Kidney epithelial cell (primary cell): ENCODE measurements around the gene FLNC. TPM values are rescaled to one million over a fixed set of nuclear protein-coding genes. Genes with fewer than 3 reads are reported as not detected.

ENCODE experiments used
- DNase-seq: peaks from one replicate; pipeline ENCODE4 v3.0.0-alpha.2; 2010; ENCODE audit warnings: low read depth
- H3K27me3 ChIP-seq: 2 replicates; pipeline ENCODE4 v1.6.0; 2011; ENCODE audit warnings: low read length; ENCODE audit not compliant: control insufficient read depth, insufficient read depth
- H3K36me3 ChIP-seq: 2 replicates; pipeline ENCODE4 v1.5.1; 2011; ENCODE audit warnings: low read length; ENCODE audit not compliant: control insufficient read depth, insufficient read depth
- H3K4me3 ChIP-seq: 2 replicates; pipeline ENCODE4 v1.5.1; 2011; ENCODE audit warnings: low read depth, mild to moderate bottlenecking, control low read depth, low read length
- total RNA-seq: library from RNA; depleted of rRNA; stranded (reverse); fragments of >200 nt; gene quantifications from 2 replicates; pipeline ENCODE4 v1.2.3, GENCODE V29; 2015
- TF ChIP-seq, protein P1 (sequence below): IDR thresholded peaks from 2 replicates; pipeline ENCODE4 v1.5.1; 2011; ENCODE audit warnings: mild to moderate bottlenecking, moderate library complexity, low read length, control low read depth, inconsistent platforms; ENCODE audit not compliant: insufficient read depth, poor library complexity, severe bottlenecking

Gene FLNC
- total RNA-seq, 1 donor from 2014 or later = 243 TPM

DNA sequence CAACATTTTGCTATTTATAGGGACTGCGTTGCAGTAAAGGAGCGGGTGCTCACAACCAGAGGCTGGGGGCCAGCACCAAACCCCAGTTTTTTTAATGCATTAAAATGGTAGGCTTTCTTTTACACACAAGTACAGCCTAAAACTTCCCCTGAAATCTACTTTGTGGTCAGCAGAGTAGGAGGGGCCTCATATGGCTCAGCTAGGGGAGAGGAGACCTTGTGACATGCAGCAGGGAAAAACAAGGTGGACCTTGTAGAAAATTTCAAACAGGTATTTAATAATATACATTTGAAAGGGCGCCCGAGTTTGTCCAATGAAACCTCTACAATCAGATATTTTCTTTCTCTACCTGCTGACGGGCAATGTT, 37.0 kb upstream of the FLNC start:
- Histone ChIP-seq H3K27me3 (peaks cover 16% of the 10 kb centered on the region), H3K36me3 (no peaks in the 10 kb centered on the region)

DNA sequence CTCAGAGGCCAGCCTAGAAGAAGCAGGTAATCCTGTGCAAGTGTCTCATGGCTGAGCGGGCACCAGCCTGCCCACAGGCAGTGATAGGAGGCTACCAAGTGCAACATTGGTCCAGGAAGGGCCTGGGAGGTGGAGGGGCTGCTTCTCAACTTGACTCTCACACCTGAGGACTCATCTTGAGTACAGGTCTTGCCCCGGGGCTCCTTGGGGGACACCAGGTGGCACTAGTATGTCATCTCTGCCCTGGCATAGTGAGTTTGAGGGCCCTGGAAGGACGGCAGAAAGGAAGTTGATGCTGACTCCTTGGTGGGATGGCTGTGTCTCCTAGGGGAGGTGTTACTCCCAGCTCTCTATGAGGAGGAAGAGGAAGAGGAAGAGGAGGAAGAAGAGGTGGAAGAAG, 36.2 kb upstream of the FLNC start:
- Histone ChIP-seq H3K27me3 (peaks cover 9% of the 10 kb centered on the region), H3K4me3 (no peak overlapping the region), H3K36me3 (no peaks in the 10 kb centered on the region)
- no peak for DNase-seq
- TF ChIP-seq, protein P1, sequence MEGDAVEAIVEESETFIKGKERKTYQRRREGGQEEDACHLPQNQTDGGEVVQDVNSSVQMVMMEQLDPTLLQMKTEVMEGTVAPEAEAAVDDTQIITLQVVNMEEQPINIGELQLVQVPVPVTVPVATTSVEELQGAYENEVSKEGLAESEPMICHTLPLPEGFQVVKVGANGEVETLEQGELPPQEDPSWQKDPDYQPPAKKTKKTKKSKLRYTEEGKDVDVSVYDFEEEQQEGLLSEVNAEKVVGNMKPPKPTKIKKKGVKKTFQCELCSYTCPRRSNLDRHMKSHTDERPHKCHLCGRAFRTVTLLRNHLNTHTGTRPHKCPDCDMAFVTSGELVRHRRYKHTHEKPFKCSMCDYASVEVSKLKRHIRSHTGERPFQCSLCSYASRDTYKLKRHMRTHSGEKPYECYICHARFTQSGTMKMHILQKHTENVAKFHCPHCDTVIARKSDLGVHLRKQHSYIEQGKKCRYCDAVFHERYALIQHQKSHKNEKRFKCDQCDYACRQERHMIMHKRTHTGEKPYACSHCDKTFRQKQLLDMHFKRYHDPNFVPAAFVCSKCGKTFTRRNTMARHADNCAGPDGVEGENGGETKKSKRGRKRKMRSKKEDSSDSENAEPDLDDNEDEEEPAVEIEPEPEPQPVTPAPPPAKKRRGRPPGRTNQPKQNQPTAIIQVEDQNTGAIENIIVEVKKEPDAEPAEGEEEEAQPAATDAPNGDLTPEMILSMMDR = peak; percentile 6

More for the DNA sequence above, 37.0 kb upstream of the FLNC start:
- DNase-seq = no peak
- TF ChIP-seq, protein P1 = no peak
- no peak overlapping the region for H3K4me3 ChIP-seq

DNA sequence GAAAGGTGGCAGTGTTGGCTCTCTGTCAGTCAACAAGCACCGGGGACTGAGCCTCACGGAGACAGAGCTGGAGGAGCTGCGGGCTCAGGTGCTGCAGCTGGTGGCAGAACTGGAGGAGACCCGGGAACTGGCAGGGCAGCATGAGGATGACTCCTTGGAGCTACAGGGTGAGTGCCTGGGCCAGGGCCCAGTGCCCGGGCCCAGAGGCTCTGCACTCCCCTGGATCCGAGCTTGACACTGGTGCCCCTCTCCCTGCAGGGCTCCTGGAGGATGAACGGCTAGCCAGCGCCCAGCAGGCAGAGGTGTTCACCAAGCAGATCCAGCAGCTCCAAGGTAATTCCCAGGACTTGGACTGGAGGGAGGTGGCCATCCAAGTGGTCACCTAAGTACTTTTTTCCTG, 35.8 kb upstream of the FLNC start:
- no peak for DNase-seq
- H3K36me3 ChIP-seq = no peaks in the 10 kb centered on the region
- no peak overlapping the region for H3K4me3 ChIP-seq
- TF ChIP-seq, protein P1 = no peak
- H3K27me3 ChIP-seq = peaks cover 8% of the 10 kb centered on the region

DNA sequence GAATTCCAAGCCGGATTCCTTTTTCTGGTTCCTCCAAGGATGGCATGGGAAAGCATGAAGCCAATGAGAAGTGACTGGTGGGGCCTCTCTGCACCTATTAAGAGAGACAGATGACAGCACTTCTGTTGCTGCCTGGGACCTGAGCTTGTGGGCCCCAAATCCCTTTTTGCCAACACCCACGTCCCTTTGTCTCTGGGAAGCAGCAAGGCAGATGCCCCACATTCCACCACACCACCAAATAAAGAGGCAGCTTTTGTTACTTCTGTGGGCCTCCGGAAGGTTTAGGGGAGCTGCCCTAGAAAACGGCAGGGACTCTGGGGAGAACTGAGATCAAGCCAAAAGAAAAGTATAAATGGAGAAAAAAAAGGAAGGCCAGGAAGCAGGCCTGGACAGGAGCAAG, 35.1 kb upstream of the FLNC start:
- no peak overlapping the region for H3K4me3 ChIP-seq
- TF ChIP-seq, protein P1 = no peak
- H3K27me3 ChIP-seq = peaks cover 8% of the 10 kb centered on the region
- DNase-seq = no peak
- no peaks in the 10 kb centered on the region for H3K36me3 ChIP-seq

DNA sequence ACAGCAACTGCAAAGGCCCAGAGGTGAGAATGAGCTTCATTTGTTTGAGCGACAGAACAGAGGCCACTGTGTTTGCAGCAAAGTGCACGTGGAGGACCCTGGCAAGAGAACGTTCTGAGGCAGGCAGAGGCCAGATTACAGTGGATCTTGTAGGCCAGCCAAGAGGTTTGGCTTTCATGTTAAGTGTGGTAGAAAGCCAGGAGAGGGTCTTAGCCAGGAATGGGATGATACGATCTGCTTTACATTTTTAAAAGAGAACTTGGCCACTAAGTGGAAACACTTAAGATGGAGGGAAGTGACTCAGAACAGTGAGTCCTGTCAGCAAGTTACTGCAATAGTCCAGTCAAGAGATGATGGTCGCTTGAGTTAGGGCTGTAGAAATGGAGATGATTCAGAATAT, 33.9 kb upstream of the FLNC start:
- Histone ChIP-seq H3K27me3 (no peaks in the 10 kb centered on the region), H3K4me3 (no peak overlapping the region), H3K36me3 (no peaks in the 10 kb centered on the region)
- no peak for DNase-seq
- TF ChIP-seq, protein P1 = no peak

DNA sequence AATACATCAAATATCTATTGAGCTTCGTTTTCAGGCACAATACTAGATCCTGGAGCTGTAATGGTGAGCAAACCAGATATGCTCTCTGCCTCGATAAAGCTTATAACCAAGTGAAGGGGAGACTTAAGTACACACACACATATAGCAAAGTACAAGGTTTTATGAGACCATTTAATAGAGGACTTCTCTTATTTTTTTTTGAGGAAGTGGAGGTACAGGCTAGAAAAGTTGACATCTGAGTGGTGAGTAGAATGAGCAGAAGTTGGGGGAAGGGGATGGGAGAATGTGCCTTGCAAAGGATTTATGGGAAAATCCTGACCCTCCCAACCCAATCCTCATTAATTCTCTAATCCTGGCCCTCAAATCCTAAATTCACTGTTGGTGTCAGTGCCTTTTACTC, 30.8 kb upstream of the FLNC start:
- Histone ChIP-seq H3K27me3 (no peaks in the 10 kb centered on the region), H3K36me3 (no peaks in the 10 kb centered on the region), H3K4me3 (no peak overlapping the region)
- TF ChIP-seq, protein P1 = no peak
- no peak for DNase-seq
